Nucleus accumbens (tissue), 56 donors: ENCODE measurements around the gene GOPC.
"Not testable (repeated sequence)": the region's sequence is repeated elsewhere in the genome, so short reads cannot be mapped to it uniquely, and the experiment has no call there.

ENCODE experiments used
- DNase-seq, 56 donors: peaks; one replicate each; lab custom pipeline; 2025; lab: John Stamatoyannopoulos, UW

GOPC gene

GRCh38 chr6:117602151-117602898 is at the start of gene GOPC:
Gene GOPC, minus strand, starts transcription at chr6:117602511. Its CDS starts 223 bp downstream, at chr6:117602288.
- DNase-seq = peak; percentile 74 to 99 (median 95)

- DNase-seq = not testable (repeated sequence)
Measured at GRCh38 chr6:117651984-117652383, 49.7 kb upstream of the GOPC start.

- no peak for DNase-seq
Measured at GRCh38 chr6:117642976-117643375, 40.7 kb upstream of the GOPC start.

GRCh38 chr6:117637770-117638169 is 35.5 kb upstream of the GOPC start:
- DNase-seq = no peak

- DNase-seq = no peak
Measured at GRCh38 chr6:117629119-117629660, 26.9 kb upstream of the GOPC start.

- DNase-seq = no peak
Measured at GRCh38 chr6:117627533-117627932, 25.2 kb upstream of the GOPC start.

GRCh38 chr6:117624869-117625481 is 22.7 kb upstream of the GOPC start:
- DNase-seq = no peak

GRCh38 chr6:117619178-117619577 is 16.9 kb upstream of the GOPC start:
- DNase-seq = no peak

GRCh38 chr6:117617210-117618035 is 15.1 kb upstream of the GOPC start:
- peak in 2 of 56 donors; percentile 1 for DNase-seq

- DNase-seq = no peak
Measured at GRCh38 chr6:117616391-117617209, 14.3 kb upstream of the GOPC start.

GRCh38 chr6:117615750-117616390 is 13.6 kb upstream of the GOPC start:
- no peak for DNase-seq

GRCh38 chr6:117613920-117614560 is 11.7 kb upstream of the GOPC start:
- no peak for DNase-seq

GRCh38 chr6:117607511-117607910 is 5.2 kb upstream of the GOPC start:
- DNase-seq = no peak

- DNase-seq = peak in 28 of 56 donors; percentile 1 to 67 (median 11)
Measured at GRCh38 chr6:117605169-117605826, 3.0 kb upstream of the GOPC start.

- no peak for DNase-seq
Measured at GRCh38 chr6:117603821-117604220, 1.5 kb upstream of the GOPC start.

GRCh38 chr6:117602899-117603588 is 733 bp upstream of the GOPC start:
- DNase-seq = no peak

- peak in 9 of 56 donors; percentile 23 to 56 (median 42) for DNase-seq
Measured at GRCh38 chr6:117601811-117602150, 530 bp downstream of the GOPC start.
